ENCODE measurements around the gene GPATCH2L.

GRCh38 chr14:76201162-76201561 is 49.4 kb downstream of the GPATCH2L start:
- TF ChIP-seq CTCF (IDR thresholded peaks at IDR 0.05) = no peak
- no peak for TF ChIP-seq POLR2A (IDR thresholded peaks at IDR 0.05; ENCODE audit: low read depth)
- TF ChIP-seq EP300 (IDR thresholded peaks at IDR 0.05) = no peak
- no peak for TF ChIP-seq POLR2AphosphoS5 (IDR thresholded peaks at IDR 0.05)

All from esophagus muscularis mucosa (tissue), 4 donors.